Thoracic aorta (tissue), 2 donors: Measurements from ENCODE around the gene SLC25A30. TPM values are rescaled to one million over a fixed set of nuclear protein-coding genes. Genes with fewer than 3 reads are reported as not detected.

Experiments used
- ATAC-seq: fragments of 150-250 bp; one replicate; pipeline ENCODE4 v1.8.0; 2017; ENCODE audit warnings: low read depth; ENCODE audit not compliant: insufficient number of reproducible peaks, low FRiP score
- DNase-seq: peaks from one replicate; pipeline ENCODE4 v3.0.0-alpha.2; 2020; ENCODE audit warnings: low spot score
- H3K27ac ChIP-seq, 2 donors: fragments of 200-600 bp; sonication (generic); 1 replicate in 1 of 2; 2 replicates in 1 of 2; pipeline ENCODE4 v1.5.1; 2016; ENCODE audit warnings: mild to moderate bottlenecking in 2 of 2, moderate library complexity in 2 of 2
- H3K27me3 ChIP-seq: fragments of 200-600 bp; sonication (generic); replicated peaks from 2 replicates; pipeline ENCODE4 v1.6.0; 2016; ENCODE audit warnings: mild to moderate bottlenecking; ENCODE audit not compliant: insufficient read depth
- H3K36me3 ChIP-seq: fragments of 200-600 bp; sonication (generic); one replicate; pipeline ENCODE4 v1.5.1; 2016
- H3K4me1 ChIP-seq, 2 donors: fragments of 200-600 bp; sonication (generic); 1 replicate in 1 of 2; 2 replicates in 1 of 2; pipeline versions ENCODE4 v1.5.1 to v1.6.0; 2016; ENCODE audit warnings: low read depth in 2 of 2, mild to moderate bottlenecking in 1 of 2; ENCODE audit not compliant: control insufficient read depth in 1 of 2
- H3K4me3 ChIP-seq: fragments of 200-600 bp; sonication (generic); 2 replicates; pipeline ENCODE4 v1.5.1; 2016; ENCODE audit warnings: mild to moderate bottlenecking
- H3K9me3 ChIP-seq: fragments of 200-600 bp; sonication (generic); 2 replicates; pipeline ENCODE4 v1.5.1; 2016
- CTCF ChIP-seq: fragments of 200-600 bp; sonication (generic); IDR thresholded peaks from one replicate; pipeline ENCODE4 v1.5.1; 2019; ENCODE audit warnings: antibody characterized with exemption
- total RNA-seq, 2 donors: library from RNA; depleted of rRNA; stranded (reverse); fragments of >200 nt; gene quantifications; one replicate each; pipeline versions ENCODE4 v1.1.0 to v1.2.3, GENCODE V29; 2016

Gene SLC25A30
- total RNA-seq, 2 donors from 2014 or later, result 18.7 to 19.9 TPM

GRCh38 chr13:45368571-45368970, 49.6 kb downstream of the SLC25A30 start:
- Histone ChIP-seq H3K27ac (peak overlapping the region in 1 of 2 donors; percentile 37), H3K36me3 (peaks cover 5% of the 10 kb centered on the region), H3K27me3 (no peaks in the 10 kb centered on the region), H3K4me1 (peaks cover 9 to 28% of the 10 kb centered on the region in 2 donors), H3K9me3 (no peaks in the 10 kb centered on the region), H3K4me3 (no peak overlapping the region)
- DNase-seq (no peak), ATAC-seq (no peak)
- TF ChIP-seq CTCF, result no peak

- peaks cover 8% of the 10 kb centered on the region for H3K36me3 ChIP-seq
- H3K4me1 ChIP-seq, result peaks cover 9 to 28% of the 10 kb centered on the region in 2 donors
- no peaks in the 10 kb centered on the region for H3K27me3 ChIP-seq
- H3K4me3 ChIP-seq, result no peak overlapping the region
- TF ChIP-seq CTCF, result no peak
- DNase-seq (no peak), ATAC-seq (no peak)
- no peaks in the 10 kb centered on the region for H3K9me3 ChIP-seq
- H3K27ac ChIP-seq, result peak overlapping the region in 1 of 2 donors; percentile 37
These were observed 50.2 kb downstream of the SLC25A30 start for GRCh38 chr13:45368005-45368404.

GRCh38 chr13:45367358-45367757, 50.8 kb downstream of the SLC25A30 start:
- no peak for ATAC-seq
- no peak for TF ChIP-seq CTCF
- DNase-seq, result peak; percentile 29

GRCh38 chr13:45365558-45365885, 52.7 kb downstream of the SLC25A30 start:
- no peak for DNase-seq
- TF ChIP-seq CTCF, result no peak
- Histone ChIP-seq H3K4me3 (no peak overlapping the region), H3K9me3 (no peaks in the 10 kb centered on the region), H3K27ac (no peak overlapping the region), H3K36me3 (peaks cover 13% of the 10 kb centered on the region), H3K27me3 (no peaks in the 10 kb centered on the region), H3K4me1 (peaks cover 3 to 20% of the 10 kb centered on the region in 2 donors)
- no peak for ATAC-seq

More at GRCh38 chr13:45367358-45367757, 50.8 kb downstream of the SLC25A30 start:
- Histone ChIP-seq H3K4me1 (peaks cover 9 to 28% of the 10 kb centered on the region in 2 donors), H3K27me3 (no peaks in the 10 kb centered on the region), H3K4me3 (no peak overlapping the region), H3K27ac (peak overlapping the region in 1 of 2 donors; percentile 37), H3K9me3 (no peaks in the 10 kb centered on the region), H3K36me3 (peaks cover 13% of the 10 kb centered on the region)

- no peaks in the 10 kb centered on the region for H3K9me3 ChIP-seq
- H3K27me3 ChIP-seq, result no peaks in the 10 kb centered on the region
- DNase-seq, result no peak
- peaks cover 3 to 18% of the 10 kb centered on the region in 2 donors for H3K4me1 ChIP-seq
- no peak overlapping the region for H3K4me3 ChIP-seq
- no peak overlapping the region for H3K27ac ChIP-seq
- no peak for ATAC-seq
- TF ChIP-seq CTCF, result no peak
- peaks cover 15% of the 10 kb centered on the region for H3K36me3 ChIP-seq
These were observed 53.2 kb downstream of the SLC25A30 start for GRCh38 chr13:45364876-45365557.
